ENCODE data around the gene DMTF1. TPM values are rescaled to one million over a fixed set of nuclear protein-coding genes. Genes with fewer than 3 reads are reported as not detected.
"Not testable (repeated sequence)": the region's sequence is repeated elsewhere in the genome, so short reads cannot be mapped to it uniquely, and the experiment has no call there.

DMTF1 gene
- polyA plus RNA-seq, 2 donors, result 18.9 to 37.6 TPM

GRCh38 chr7:87115772-87116171, 36.5 kb upstream of the DMTF1 start:
- not testable (repeated sequence) for H3K4me3 ChIP-seq (ENCODE audit: low read depth in 1 of 2, low read length in 2 of 2); H3K27me3 ChIP-seq (ENCODE audit: control insufficient read depth in 1 of 2, insufficient read depth in 2 of 2, low read length in 2 of 2); H3K4me1 ChIP-seq (ENCODE audit: control insufficient read depth in 2 of 2, insufficient read depth in 2 of 2, low read length in 1 of 2); H3K36me3 ChIP-seq (ENCODE audit: control insufficient read depth in 2 of 2, insufficient read depth in 2 of 2, low read length in 1 of 2); H3K27ac ChIP-seq (ENCODE audit: low read depth in 2 of 2, low read length in 1 of 2); H3K9me3 ChIP-seq (ENCODE audit: control insufficient read depth in 2 of 2, insufficient read depth in 1 of 2, low read depth in 1 of 2, low read length in 1 of 2)
- 56 to 68% methylated on average over 2 of the region's 2 CpGs for WGBS, 2 donors

- Histone ChIP-seq H3K9me3 (ENCODE audit: control insufficient read depth in 2 of 2, insufficient read depth in 1 of 2, low read depth in 1 of 2, low read length in 1 of 2) (no peaks in the 10 kb centered on the region), H3K27ac (ENCODE audit: low read depth in 2 of 2, low read length in 1 of 2) (no peak overlapping the region), H3K4me3 (ENCODE audit: low read depth in 1 of 2, low read length in 2 of 2) (no peak overlapping the region), H3K36me3 (ENCODE audit: control insufficient read depth in 2 of 2, insufficient read depth in 2 of 2, low read length in 1 of 2) (no peaks in the 10 kb centered on the region), H3K4me1 (ENCODE audit: control insufficient read depth in 2 of 2, insufficient read depth in 2 of 2, low read length in 1 of 2) (no peaks in the 10 kb centered on the region), H3K27me3 (ENCODE audit: control insufficient read depth in 1 of 2, insufficient read depth in 2 of 2, low read length in 2 of 2) (no peaks in the 10 kb centered on the region)
- 91 to 92% methylated on average over 1 of the region's 1 CpG for WGBS, 2 donors
Observed at GRCh38 chr7:87116315-87116714, 35.9 kb upstream of the DMTF1 start.

GRCh38 chr7:87119581-87119980, 32.7 kb upstream of the DMTF1 start:
- Histone ChIP-seq H3K36me3 (ENCODE audit: control insufficient read depth in 2 of 2, insufficient read depth in 2 of 2, low read length in 1 of 2) (no peaks in the 10 kb centered on the region), H3K4me3 (ENCODE audit: low read depth in 1 of 2, low read length in 2 of 2) (no peak overlapping the region), H3K27ac (ENCODE audit: low read depth in 2 of 2, low read length in 1 of 2) (no peak overlapping the region), H3K27me3 (ENCODE audit: control insufficient read depth in 1 of 2, insufficient read depth in 2 of 2, low read length in 2 of 2) (no peaks in the 10 kb centered on the region), H3K4me1 (ENCODE audit: control insufficient read depth in 2 of 2, insufficient read depth in 2 of 2, low read length in 1 of 2) (no peaks in the 10 kb centered on the region), H3K9me3 (ENCODE audit: control insufficient read depth in 2 of 2, insufficient read depth in 1 of 2, low read depth in 1 of 2, low read length in 1 of 2) (no peaks in the 10 kb centered on the region)
- WGBS, 2 donors, result 47 to 56% methylated on average over 2 of the region's 2 CpGs

- no peak overlapping the region for H3K4me3 ChIP-seq (ENCODE audit: low read depth in 1 of 2, low read length in 2 of 2)
- no peaks in the 10 kb centered on the region for H3K36me3 ChIP-seq (ENCODE audit: control insufficient read depth in 2 of 2, insufficient read depth in 2 of 2, low read length in 1 of 2)
- no peak overlapping the region for H3K27ac ChIP-seq (ENCODE audit: low read depth in 2 of 2, low read length in 1 of 2)
- no peaks in the 10 kb centered on the region for H3K4me1 ChIP-seq (ENCODE audit: control insufficient read depth in 2 of 2, insufficient read depth in 2 of 2, low read length in 1 of 2)
- H3K27me3 ChIP-seq (ENCODE audit: control insufficient read depth in 1 of 2, insufficient read depth in 2 of 2, low read length in 2 of 2), result no peaks in the 10 kb centered on the region
- no peaks in the 10 kb centered on the region for H3K9me3 ChIP-seq (ENCODE audit: control insufficient read depth in 2 of 2, insufficient read depth in 1 of 2, low read depth in 1 of 2, low read length in 1 of 2)
Observed at GRCh38 chr7:87123105-87123504, 29.1 kb upstream of the DMTF1 start.

GRCh38 chr7:87127019-87127418, 25.2 kb upstream of the DMTF1 start:
- Histone ChIP-seq H3K9me3 (ENCODE audit: control insufficient read depth in 2 of 2, insufficient read depth in 1 of 2, low read depth in 1 of 2, low read length in 1 of 2) (no peaks in the 10 kb centered on the region), H3K36me3 (ENCODE audit: control insufficient read depth in 2 of 2, insufficient read depth in 2 of 2, low read length in 1 of 2) (no peaks in the 10 kb centered on the region), H3K4me1 (ENCODE audit: control insufficient read depth in 2 of 2, insufficient read depth in 2 of 2, low read length in 1 of 2) (no peaks in the 10 kb centered on the region), H3K27me3 (ENCODE audit: control insufficient read depth in 1 of 2, insufficient read depth in 2 of 2, low read length in 2 of 2) (no peaks in the 10 kb centered on the region), H3K27ac (ENCODE audit: low read depth in 2 of 2, low read length in 1 of 2) (no peak overlapping the region), H3K4me3 (ENCODE audit: low read depth in 1 of 2, low read length in 2 of 2) (no peak overlapping the region)
- WGBS, 2 donors, result 93 to 95% methylated on average over 7 of the region's 7 CpGs

GRCh38 chr7:87128861-87129267, 23.4 kb upstream of the DMTF1 start:
- Histone ChIP-seq H3K4me1 (ENCODE audit: control insufficient read depth in 2 of 2, insufficient read depth in 2 of 2, low read length in 1 of 2) (no peaks in the 10 kb centered on the region), H3K27me3 (ENCODE audit: control insufficient read depth in 1 of 2, insufficient read depth in 2 of 2, low read length in 2 of 2) (no peaks in the 10 kb centered on the region), H3K36me3 (ENCODE audit: control insufficient read depth in 2 of 2, insufficient read depth in 2 of 2, low read length in 1 of 2) (no peaks in the 10 kb centered on the region), H3K9me3 (ENCODE audit: control insufficient read depth in 2 of 2, insufficient read depth in 1 of 2, low read depth in 1 of 2, low read length in 1 of 2) (no peaks in the 10 kb centered on the region), H3K4me3 (ENCODE audit: low read depth in 1 of 2, low read length in 2 of 2) (no peak overlapping the region), H3K27ac (ENCODE audit: low read depth in 2 of 2, low read length in 1 of 2) (no peak overlapping the region)
- 41 to 49% methylated on average over 4 of the region's 4 CpGs for WGBS, 2 donors

- no peaks in the 10 kb centered on the region for H3K9me3 ChIP-seq (ENCODE audit: control insufficient read depth in 2 of 2, insufficient read depth in 1 of 2, low read depth in 1 of 2, low read length in 1 of 2)
- H3K27ac ChIP-seq (ENCODE audit: low read depth in 2 of 2, low read length in 1 of 2), result no peak overlapping the region
- no peaks in the 10 kb centered on the region for H3K4me1 ChIP-seq (ENCODE audit: control insufficient read depth in 2 of 2, insufficient read depth in 2 of 2, low read length in 1 of 2)
- no peaks in the 10 kb centered on the region for H3K36me3 ChIP-seq (ENCODE audit: control insufficient read depth in 2 of 2, insufficient read depth in 2 of 2, low read length in 1 of 2)
- H3K4me3 ChIP-seq (ENCODE audit: low read depth in 1 of 2, low read length in 2 of 2), result no peak overlapping the region
- H3K27me3 ChIP-seq (ENCODE audit: control insufficient read depth in 1 of 2, insufficient read depth in 2 of 2, low read length in 2 of 2), result no peaks in the 10 kb centered on the region
- WGBS, 2 donors, result 55 to 70% methylated on average over 3 of the region's 3 CpGs
Observed at GRCh38 chr7:87129332-87129731, 22.9 kb upstream of the DMTF1 start.

- Histone ChIP-seq H3K27ac (ENCODE audit: low read depth in 2 of 2, low read length in 1 of 2) (no peak overlapping the region), H3K4me3 (ENCODE audit: low read depth in 1 of 2, low read length in 2 of 2) (no peak overlapping the region), H3K36me3 (ENCODE audit: control insufficient read depth in 2 of 2, insufficient read depth in 2 of 2, low read length in 1 of 2) (no peaks in the 10 kb centered on the region), H3K9me3 (ENCODE audit: control insufficient read depth in 2 of 2, insufficient read depth in 1 of 2, low read depth in 1 of 2, low read length in 1 of 2) (no peaks in the 10 kb centered on the region), H3K27me3 (ENCODE audit: control insufficient read depth in 1 of 2, insufficient read depth in 2 of 2, low read length in 2 of 2) (no peaks in the 10 kb centered on the region), H3K4me1 (ENCODE audit: control insufficient read depth in 2 of 2, insufficient read depth in 2 of 2, low read length in 1 of 2) (no peaks in the 10 kb centered on the region)
- WGBS, 2 donors, result 49 to 58% methylated on average over 3 of the region's 3 CpGs
Observed at GRCh38 chr7:87129848-87130247, 22.4 kb upstream of the DMTF1 start.

- Histone ChIP-seq H3K36me3 (ENCODE audit: control insufficient read depth in 2 of 2, insufficient read depth in 2 of 2, low read length in 1 of 2) (no peaks in the 10 kb centered on the region), H3K4me3 (ENCODE audit: low read depth in 1 of 2, low read length in 2 of 2) (no peak overlapping the region), H3K27me3 (ENCODE audit: control insufficient read depth in 1 of 2, insufficient read depth in 2 of 2, low read length in 2 of 2) (no peaks in the 10 kb centered on the region), H3K9me3 (ENCODE audit: control insufficient read depth in 2 of 2, insufficient read depth in 1 of 2, low read depth in 1 of 2, low read length in 1 of 2) (no peaks in the 10 kb centered on the region), H3K27ac (ENCODE audit: low read depth in 2 of 2, low read length in 1 of 2) (no peak overlapping the region), H3K4me1 (ENCODE audit: control insufficient read depth in 2 of 2, insufficient read depth in 2 of 2, low read length in 1 of 2) (no peaks in the 10 kb centered on the region)
- WGBS, 2 donors, result 87 to 88% methylated on average over 3 of the region's 3 CpGs
Observed at GRCh38 chr7:87131771-87132170, 20.5 kb upstream of the DMTF1 start.

GRCh38 chr7:87137271-87137670, 15.0 kb upstream of the DMTF1 start:
- Histone ChIP-seq H3K4me1 (ENCODE audit: control insufficient read depth in 2 of 2, insufficient read depth in 2 of 2, low read length in 1 of 2) (no peaks in the 10 kb centered on the region), H3K9me3 (ENCODE audit: control insufficient read depth in 2 of 2, insufficient read depth in 1 of 2, low read depth in 1 of 2, low read length in 1 of 2) (no peaks in the 10 kb centered on the region), H3K27ac (ENCODE audit: low read depth in 2 of 2, low read length in 1 of 2) (no peak overlapping the region), H3K4me3 (ENCODE audit: low read depth in 1 of 2, low read length in 2 of 2) (no peak overlapping the region), H3K36me3 (ENCODE audit: control insufficient read depth in 2 of 2, insufficient read depth in 2 of 2, low read length in 1 of 2) (no peaks in the 10 kb centered on the region), H3K27me3 (ENCODE audit: control insufficient read depth in 1 of 2, insufficient read depth in 2 of 2, low read length in 2 of 2) (no peaks in the 10 kb centered on the region)
